Mucosa of descending colon (tissue), 3 donors: ENCODE results near the gene BMP10. TPM values are rescaled to one million over a fixed set of nuclear protein-coding genes. Genes with fewer than 3 reads are reported as not detected.

Source experiments
- ATAC-seq: fragments of 200-7000 bp; cut with Tn5 transposase; one replicate; pipeline ENCODE4 v1.9.1; 2020; ENCODE audit warnings: mild to moderate bottlenecking, moderate library complexity
- DNase-seq, 3 donors: peaks; one replicate each; pipeline ENCODE4 v3.0.0-alpha.2; 2020
- H3K36me3 ChIP-seq: fragments of 200-600 bp; one replicate; pipeline ENCODE4 v1.8.0; 2021; ENCODE audit warnings: low read depth, mild to moderate bottlenecking
- H3K4me1 ChIP-seq: fragments of 200-600 bp; one replicate; pipeline ENCODE4 v1.8.0; 2021; ENCODE audit warnings: low read depth, mild to moderate bottlenecking
- H3K4me3 ChIP-seq: fragments of 200-600 bp; one replicate; pipeline ENCODE4 v1.8.0; 2021; ENCODE audit warnings: mild to moderate bottlenecking
- H3K9me3 ChIP-seq: fragments of 200-600 bp; one replicate; pipeline ENCODE4 v1.8.0; 2021; ENCODE audit warnings: mild to moderate bottlenecking
- intact Hi-C, 2 donors: fragments of 100-400 bp; cut with DNase I in 1 of 2; cut with micrococcal nuclease in 1 of 2; formaldehyde crosslinking; loops; one replicate each; pipeline versions ENCODE4 v1.11.0 to v1.11.1; 2022; cut with DNase I, micrococcal nuclease
- total RNA-seq, 3 donors: library from RNA; stranded (reverse); fragmentation: NEBNext Ultra II Directional in 2 of 3; extraction: Animal tissue kit (Norgen Biotek cat#: 25700) in 2 of 3; gene quantifications; one replicate each; pipeline versions ENCODE4 v1.2.1 to v1.2.4, GENCODE V29; 2021 to 2023
- TF ChIP-seq, protein P1 (sequence below): fragments of 200-600 bp; IDR thresholded peaks from one replicate; pipeline ENCODE4 v1.8.0; 2022; ENCODE audit warnings: antibody characterized with exemption, mild to moderate bottlenecking
- donor health status: DM: no; HTN: no; CAD: no; lungs with moderate emphysema.
- donor health status: DM: no; HTN: no; CAD: no.
- donor health status: DM: no; HTN: yes; CAD: no.

The BMP10 gene
- total RNA-seq, 3 donors from 2014 or later, result 0.43 TPM; not detected in 2

DNA sequence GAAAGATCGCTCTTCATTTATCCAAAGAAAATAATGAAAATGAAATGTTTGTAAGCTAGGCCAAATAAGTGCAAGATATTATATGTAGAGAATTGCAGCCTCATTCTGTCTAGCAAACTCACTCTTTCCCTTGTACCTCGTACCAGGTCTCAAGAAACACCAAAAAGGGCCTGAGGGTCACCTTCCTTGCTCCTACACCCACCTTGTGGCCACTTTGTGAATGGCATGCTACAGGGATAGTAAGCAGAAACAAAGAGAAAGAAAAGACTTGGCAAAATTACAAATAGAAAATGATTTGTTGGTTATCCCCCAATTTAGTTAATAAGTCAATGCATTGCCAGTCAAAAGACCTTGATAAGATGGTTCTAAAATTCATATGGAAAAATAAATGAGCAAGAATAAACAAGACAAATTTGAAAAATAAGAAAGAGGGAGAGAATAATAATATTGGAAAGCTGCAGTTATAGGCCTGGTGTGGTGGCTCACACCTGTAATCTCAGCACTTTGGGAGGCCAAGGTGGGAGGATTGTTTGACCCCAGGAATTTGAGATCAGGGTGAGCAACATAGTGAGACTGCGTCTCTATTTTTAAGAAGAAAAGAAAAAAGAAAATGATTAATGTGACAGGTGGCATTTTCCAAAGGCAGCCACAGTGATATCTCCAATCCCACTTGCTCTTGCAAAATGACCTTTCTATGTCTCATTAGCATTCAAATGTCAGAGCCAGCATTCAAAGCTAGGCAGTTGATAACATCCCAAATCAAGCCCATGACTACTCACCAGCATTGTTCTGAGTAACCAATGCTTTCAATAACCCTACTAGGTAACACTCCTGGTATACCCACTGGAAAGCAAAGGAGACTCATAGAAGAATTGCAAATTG, 38.8 kb upstream of the BMP10 start:
- Histone ChIP-seq H3K4me3 (no peak overlapping the region), H3K4me1 (peaks cover 8% of the 10 kb centered on the region), H3K36me3 (no peaks in the 10 kb centered on the region), H3K9me3 (no peaks in the 10 kb centered on the region)
- ATAC-seq (peak; percentile 63), DNase-seq (peak in 2 of 3 donors; percentile 55 to 91)
- intact Hi-C loops, result loop anchor here in 1 of 2 donors (2.0 kb wide), 1 partner anchor 157 kb away; no protein-coding TSS in a partner anchor
- TF ChIP-seq, protein P1, sequence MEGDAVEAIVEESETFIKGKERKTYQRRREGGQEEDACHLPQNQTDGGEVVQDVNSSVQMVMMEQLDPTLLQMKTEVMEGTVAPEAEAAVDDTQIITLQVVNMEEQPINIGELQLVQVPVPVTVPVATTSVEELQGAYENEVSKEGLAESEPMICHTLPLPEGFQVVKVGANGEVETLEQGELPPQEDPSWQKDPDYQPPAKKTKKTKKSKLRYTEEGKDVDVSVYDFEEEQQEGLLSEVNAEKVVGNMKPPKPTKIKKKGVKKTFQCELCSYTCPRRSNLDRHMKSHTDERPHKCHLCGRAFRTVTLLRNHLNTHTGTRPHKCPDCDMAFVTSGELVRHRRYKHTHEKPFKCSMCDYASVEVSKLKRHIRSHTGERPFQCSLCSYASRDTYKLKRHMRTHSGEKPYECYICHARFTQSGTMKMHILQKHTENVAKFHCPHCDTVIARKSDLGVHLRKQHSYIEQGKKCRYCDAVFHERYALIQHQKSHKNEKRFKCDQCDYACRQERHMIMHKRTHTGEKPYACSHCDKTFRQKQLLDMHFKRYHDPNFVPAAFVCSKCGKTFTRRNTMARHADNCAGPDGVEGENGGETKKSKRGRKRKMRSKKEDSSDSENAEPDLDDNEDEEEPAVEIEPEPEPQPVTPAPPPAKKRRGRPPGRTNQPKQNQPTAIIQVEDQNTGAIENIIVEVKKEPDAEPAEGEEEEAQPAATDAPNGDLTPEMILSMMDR, result peak; percentile 80

DNA sequence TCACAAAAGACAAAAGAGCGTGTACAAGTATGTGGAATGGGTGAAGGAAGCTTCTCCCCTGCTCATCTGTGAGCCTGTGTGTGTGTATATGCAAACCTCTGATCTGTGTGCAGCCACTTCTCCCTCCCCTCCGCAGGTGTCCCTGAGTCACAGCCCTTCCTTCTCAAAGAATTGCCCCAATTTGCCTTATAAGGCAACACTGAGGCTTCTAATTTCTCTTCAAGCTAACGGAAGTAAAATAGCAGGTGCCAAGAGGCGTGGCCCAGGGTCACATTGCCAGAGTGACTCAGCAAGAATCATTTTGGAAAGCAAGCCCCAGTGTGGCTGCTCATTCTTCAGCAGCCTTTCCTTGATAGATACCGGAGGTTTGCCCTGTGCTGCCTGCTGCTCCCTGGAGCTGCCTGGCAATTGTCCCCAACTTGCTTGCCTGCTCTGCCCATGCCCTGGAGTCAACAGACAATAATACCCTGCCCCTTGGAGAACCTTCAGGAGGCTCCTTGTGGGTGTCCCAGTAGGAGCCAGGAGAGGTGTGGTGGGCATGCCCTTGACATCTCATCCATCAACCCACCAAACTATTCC, 37.3 kb upstream of the BMP10 start:
- Histone ChIP-seq H3K4me3 (no peak overlapping the region), H3K4me1 (peaks cover 8% of the 10 kb centered on the region), H3K36me3 (no peaks in the 10 kb centered on the region), H3K9me3 (no peaks in the 10 kb centered on the region)
- intact Hi-C loops, result loop anchor here in 1 of 2 donors (2.0 kb wide), 1 partner anchor 156 kb away; no protein-coding TSS in a partner anchor
- TF ChIP-seq, protein P1, result no peak
- ATAC-seq (peak; percentile 97), DNase-seq (peak; percentile 81 to 90 (median 87))

DNA sequence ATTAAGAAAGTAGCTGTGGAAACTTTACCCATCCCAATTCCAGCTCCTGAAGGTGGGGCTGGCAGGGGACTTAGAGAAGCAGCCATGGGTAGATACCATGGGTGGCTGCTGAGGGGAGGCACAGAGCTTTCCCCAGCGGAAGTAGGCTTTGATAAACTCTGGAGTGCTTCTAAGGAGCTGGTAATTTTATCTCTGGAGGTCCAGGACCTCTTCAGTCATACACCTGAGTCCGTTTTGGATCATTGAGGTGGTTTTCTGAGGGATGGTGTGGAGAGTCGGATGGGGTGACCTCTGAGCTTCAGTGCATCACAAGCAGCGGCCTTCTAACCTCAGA, 36.7 kb upstream of the BMP10 start:
- no peaks in the 10 kb centered on the region for H3K9me3 ChIP-seq
- intact Hi-C loops, result loop anchor here in 1 of 2 donors (2.0 kb wide), 1 partner anchor 155 kb away; no protein-coding TSS in a partner anchor
- peaks cover 8% of the 10 kb centered on the region for H3K4me1 ChIP-seq
- TF ChIP-seq, protein P1, result no peak
- ATAC-seq (no peak), DNase-seq (no peak)
- H3K4me3 ChIP-seq, result no peak overlapping the region
- H3K36me3 ChIP-seq, result no peaks in the 10 kb centered on the region

DNA sequence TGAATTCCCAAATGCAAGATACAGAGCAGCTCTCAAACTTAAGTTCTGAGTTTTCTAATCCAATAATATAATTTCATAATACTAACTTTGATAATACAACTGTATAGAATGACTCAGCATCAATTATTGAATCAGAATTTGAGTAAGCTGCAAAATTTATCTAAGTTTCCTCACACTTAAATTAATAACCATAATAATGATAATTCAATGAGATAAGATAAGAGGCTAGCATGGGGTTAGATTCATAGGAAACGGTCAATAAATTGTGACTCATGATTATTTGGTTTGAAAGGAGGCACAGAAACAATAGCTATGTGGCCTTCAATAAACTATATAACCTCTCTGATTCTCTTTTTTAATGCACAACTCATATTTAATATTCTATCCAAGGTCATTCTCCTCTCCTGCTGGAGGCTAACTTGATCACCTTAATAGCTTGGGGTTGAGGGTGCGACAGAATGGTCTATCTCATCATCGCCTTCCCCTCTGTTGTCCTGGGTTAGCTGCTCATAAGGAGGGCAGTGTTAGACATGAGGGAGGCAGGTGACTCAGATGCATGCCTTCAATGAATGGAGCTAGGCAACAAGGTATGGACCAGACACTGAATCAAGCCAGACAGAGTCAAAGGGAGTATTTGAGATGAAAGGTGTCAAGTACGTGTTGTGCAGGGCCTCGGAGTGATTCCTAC, 36.2 kb upstream of the BMP10 start:
- H3K4me3 ChIP-seq, result no peak overlapping the region
- no peak for ATAC-seq
- no peaks in the 10 kb centered on the region for H3K9me3 ChIP-seq
- peaks cover 8% of the 10 kb centered on the region for H3K4me1 ChIP-seq
- TF ChIP-seq, protein P1, result no peak
- no peaks in the 10 kb centered on the region for H3K36me3 ChIP-seq
- intact Hi-C loops, result no loop called here
- DNase-seq, result no peak

DNA sequence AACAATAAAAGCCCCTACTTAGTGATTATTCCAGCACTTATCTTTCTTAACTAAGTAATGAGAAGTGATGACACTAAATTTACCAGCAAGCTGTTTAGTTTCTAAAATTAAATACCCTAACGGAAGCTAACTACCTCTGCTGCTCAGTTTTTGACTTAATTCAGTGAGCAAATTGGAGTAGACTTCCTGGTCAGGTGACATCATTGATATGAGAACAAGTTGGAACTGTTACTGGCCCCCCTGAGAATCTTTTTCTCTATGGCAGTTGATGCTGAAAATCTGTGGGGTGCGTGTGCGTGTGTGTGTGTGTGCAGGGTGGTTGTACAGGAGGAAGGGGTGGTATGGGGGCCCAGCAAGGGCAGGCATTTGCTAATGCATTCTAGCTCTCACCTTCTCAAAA, 35.5 kb upstream of the BMP10 start:
- no peak for DNase-seq
- intact Hi-C loops, result no loop called here
- Histone ChIP-seq H3K4me1 (peaks cover 8% of the 10 kb centered on the region), H3K36me3 (no peaks in the 10 kb centered on the region), H3K4me3 (no peak overlapping the region), H3K9me3 (no peaks in the 10 kb centered on the region)
- no peak for ATAC-seq
- TF ChIP-seq, protein P1, result no peak
